Hematopoietic multipotent progenitor cell treated with erythropoietin and hydrocortisone succinate and interleukin-3 and kit ligand, for 8 days (in vitro differentiated cells): ENCODE results near the gene NEDD9.

Source experiments
- DNase-seq: peaks from one replicate; pipeline ENCODE4 v3.0.0-alpha.2; 2015

Gene NEDD9

GRCh38 chr6:11232193-11232769 is at the start of gene NEDD9:
Gene NEDD9 (minus strand): TSS chr6:11232668. CDS start chr6:11232515, 153 bp downstream.
- DNase-seq: peak; percentile 97

GRCh38 chr6:11282245-11282644 is 49.8 kb upstream of the NEDD9 start:
- no peak for DNase-seq

GRCh38 chr6:11280394-11280793 is 47.9 kb upstream of the NEDD9 start:
- DNase-seq: no peak

GRCh38 chr6:11279284-11279689 is 46.8 kb upstream of the NEDD9 start:
- DNase-seq: no peak

- no peak for DNase-seq
Observed at GRCh38 chr6:11278207-11278559, 45.7 kb upstream of the NEDD9 start.

GRCh38 chr6:11277275-11278206 is 45.1 kb upstream of the NEDD9 start:
- no peak for DNase-seq

- DNase-seq: no peak
Observed at GRCh38 chr6:11276911-11277274, 44.4 kb upstream of the NEDD9 start.

GRCh38 chr6:11276228-11276627 is 43.8 kb upstream of the NEDD9 start:
- DNase-seq: no peak

- DNase-seq: no peak
Observed at GRCh38 chr6:11275598-11275997, 43.1 kb upstream of the NEDD9 start.

GRCh38 chr6:11273406-11274065 is 41.1 kb upstream of the NEDD9 start:
- DNase-seq: no peak

- DNase-seq: no peak
Observed at GRCh38 chr6:11272491-11273192, 40.2 kb upstream of the NEDD9 start.

GRCh38 chr6:11271228-11272020 is 39.0 kb upstream of the NEDD9 start:
- DNase-seq: no peak

- DNase-seq: no peak
Observed at GRCh38 chr6:11270030-11271027, 37.9 kb upstream of the NEDD9 start.

GRCh38 chr6:11268978-11269377 is 36.5 kb upstream of the NEDD9 start:
- no peak for DNase-seq

GRCh38 chr6:11266926-11267325 is 34.5 kb upstream of the NEDD9 start:
- DNase-seq: peak; percentile 1

- no peak for DNase-seq
Observed at GRCh38 chr6:11265932-11266331, 33.5 kb upstream of the NEDD9 start.

GRCh38 chr6:11264100-11264499 is 31.6 kb upstream of the NEDD9 start:
- DNase-seq: no peak

GRCh38 chr6:11263291-11263775 is 30.9 kb upstream of the NEDD9 start:
- no peak for DNase-seq

GRCh38 chr6:11262242-11262641 is 29.8 kb upstream of the NEDD9 start:
- DNase-seq: no peak

- DNase-seq: no peak
Observed at GRCh38 chr6:11260249-11261038, 28.0 kb upstream of the NEDD9 start.
